GM10266 (cell line): ENCODE data around the gene DNAJC2.

Source experiments
- DNase-seq: peaks from one replicate; pipeline ENCODE4 v3.0.0; 2012; ENCODE audit errors: extremely low spot score
- TF ChIP-seq, protein P1 (sequence below): IDR thresholded peaks from 2 replicates; pipeline ENCODE4 v1.5.1; 2012; ENCODE audit warnings: mild to moderate bottlenecking, low read depth; ENCODE audit not compliant: control insufficient read depth, insufficient read depth; ENCODE audit errors: missing control alignments

Gene DNAJC2

GRCh38 chr7:103382032-103382402 is 37.5 kb upstream of the DNAJC2 start:
- no peak for DNase-seq
- TF ChIP-seq, protein P1, sequence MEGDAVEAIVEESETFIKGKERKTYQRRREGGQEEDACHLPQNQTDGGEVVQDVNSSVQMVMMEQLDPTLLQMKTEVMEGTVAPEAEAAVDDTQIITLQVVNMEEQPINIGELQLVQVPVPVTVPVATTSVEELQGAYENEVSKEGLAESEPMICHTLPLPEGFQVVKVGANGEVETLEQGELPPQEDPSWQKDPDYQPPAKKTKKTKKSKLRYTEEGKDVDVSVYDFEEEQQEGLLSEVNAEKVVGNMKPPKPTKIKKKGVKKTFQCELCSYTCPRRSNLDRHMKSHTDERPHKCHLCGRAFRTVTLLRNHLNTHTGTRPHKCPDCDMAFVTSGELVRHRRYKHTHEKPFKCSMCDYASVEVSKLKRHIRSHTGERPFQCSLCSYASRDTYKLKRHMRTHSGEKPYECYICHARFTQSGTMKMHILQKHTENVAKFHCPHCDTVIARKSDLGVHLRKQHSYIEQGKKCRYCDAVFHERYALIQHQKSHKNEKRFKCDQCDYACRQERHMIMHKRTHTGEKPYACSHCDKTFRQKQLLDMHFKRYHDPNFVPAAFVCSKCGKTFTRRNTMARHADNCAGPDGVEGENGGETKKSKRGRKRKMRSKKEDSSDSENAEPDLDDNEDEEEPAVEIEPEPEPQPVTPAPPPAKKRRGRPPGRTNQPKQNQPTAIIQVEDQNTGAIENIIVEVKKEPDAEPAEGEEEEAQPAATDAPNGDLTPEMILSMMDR, result no peak

- no peak for DNase-seq
- TF ChIP-seq, protein P1, result no peak
Observed at GRCh38 chr7:103381280-103382031, 36.9 kb upstream of the DNAJC2 start.

DNA sequence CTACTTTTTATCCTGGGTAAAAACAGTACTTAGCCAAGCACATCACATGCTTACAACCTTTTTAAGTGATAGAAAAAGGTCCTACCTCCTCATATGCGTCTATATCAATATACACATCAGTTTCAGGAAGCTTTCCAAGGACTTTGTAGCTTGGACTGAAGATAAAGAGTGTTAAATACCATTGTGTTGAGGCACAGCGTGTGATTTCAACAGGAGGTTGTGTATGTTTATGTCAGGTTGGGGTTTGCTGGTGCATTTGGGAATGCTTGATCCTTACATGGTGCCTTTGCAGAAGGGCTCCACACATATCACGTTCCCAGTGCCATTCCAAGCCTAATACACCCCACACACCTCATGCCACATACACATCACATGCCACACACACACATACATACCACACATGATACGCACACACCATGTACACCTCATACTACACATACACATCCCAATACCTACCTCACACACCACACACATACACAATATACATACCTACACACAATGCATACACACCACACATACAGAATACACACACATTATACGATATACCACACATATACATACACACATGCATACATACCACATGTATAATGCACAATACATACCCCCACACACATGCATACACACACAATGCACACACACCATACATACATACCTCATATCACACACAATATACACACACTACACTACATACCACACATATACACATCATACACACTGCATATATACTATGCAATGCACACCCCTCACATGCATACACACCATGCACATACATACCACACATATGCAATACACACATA is 36.0 kb upstream of the DNAJC2 start:
- no peak for DNase-seq
- TF ChIP-seq, protein P1, result no peak

GRCh38 chr7:103379270-103379975 is 34.9 kb upstream of the DNAJC2 start:
- TF ChIP-seq, protein P1, result no peak
- DNase-seq, result no peak

GRCh38 chr7:103373866-103374643 is 29.5 kb upstream of the DNAJC2 start:
- DNase-seq, result no peak
- TF ChIP-seq, protein P1, result no peak

DNA sequence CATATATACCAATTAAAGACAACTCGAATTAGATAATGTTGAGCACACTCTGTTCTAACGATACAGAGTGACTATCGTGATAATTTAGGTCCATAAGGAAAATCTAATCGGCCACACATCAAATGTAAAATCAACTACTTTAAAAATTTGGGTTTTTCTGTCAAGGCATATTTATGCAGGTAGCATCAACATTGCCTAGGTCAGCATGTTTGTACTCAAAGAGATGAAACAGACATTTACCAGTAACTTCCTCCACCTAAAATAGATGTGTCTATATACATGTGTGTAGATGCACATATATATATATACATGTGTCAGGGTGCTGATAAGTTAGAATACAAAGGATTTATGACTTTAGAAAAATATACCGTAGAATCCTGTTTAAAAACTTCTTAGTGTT is 24.9 kb upstream of the DNAJC2 start:
- no peak for DNase-seq
- TF ChIP-seq, protein P1, result no peak
